PFSK-1 (cell line): Measurements from ENCODE around the gene CHRND.

Experiments
- POLR2AphosphoS5 ChIP-seq: IDR thresholded peaks from 2 replicates; pipeline ENCODE4 v1.6.1; 2012; ENCODE audit warnings: low read depth, mild to moderate bottlenecking, control low read depth, low read length, moderate library complexity
- SIN3A ChIP-seq: IDR thresholded peaks from 2 replicates; pipeline ENCODE4 v1.6.1; 2012; ENCODE audit warnings: mild to moderate bottlenecking, low read length, moderate library complexity, borderline replicate concordance; ENCODE audit not compliant: insufficient read depth

DNA sequence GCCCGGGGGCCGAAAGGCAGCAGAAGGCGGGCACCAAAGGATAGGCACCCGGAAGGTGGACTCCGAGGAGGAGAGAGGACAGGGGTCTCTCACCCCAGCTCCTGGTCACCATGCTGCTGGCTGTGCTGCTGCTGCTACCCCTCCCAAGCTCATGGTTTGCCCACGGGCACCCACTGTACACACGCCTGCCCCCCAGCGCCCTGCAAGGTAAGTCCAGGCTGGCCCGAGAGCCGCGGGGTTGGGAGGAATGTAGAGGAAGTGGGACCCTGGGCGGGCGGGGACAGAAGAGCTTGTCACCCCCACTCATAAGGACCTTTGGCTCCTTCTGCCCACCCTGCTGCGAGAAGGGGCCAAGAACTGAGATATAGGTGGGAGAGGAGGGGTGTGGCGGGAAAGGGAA is 5.5 kb upstream of the CHRND start:
- TF ChIP-seq SIN3A (no peak), POLR2AphosphoS5 (no peak)
